SK-N-SH treated with all-trans-retinoic acid at 6 μM for 48 hours (cell line): ENCODE data around the gene TTC33.

Experiments
- ARNTL ChIP-seq: fragments of 450-650 bp; formaldehyde crosslinking; IDR thresholded peaks from 2 replicates; pipeline ENCODE4 v1.5.0; 2020; ENCODE audit warnings: low read depth, mild to moderate bottlenecking, moderate library complexity, borderline replicate concordance
- ISL1 ChIP-seq: fragments of 250-450 bp; sonication (Bioruptor Pico); IDR thresholded peaks from 2 replicates; pipeline ENCODE4 v2.1.2; 2022; ENCODE audit warnings: mild to moderate bottlenecking, moderate library complexity
- PPARA ChIP-seq: fragments of 250-450 bp; sonication (Bioruptor Pico); IDR thresholded peaks from 2 replicates; pipeline ENCODE4 v1.5.0; 2020; ENCODE audit warnings: mild to moderate bottlenecking, borderline replicate concordance
- RARB ChIP-seq: fragments of 250-450 bp; sonication (Bioruptor Pico); IDR thresholded peaks from 2 replicates; pipeline ENCODE4 v1.8.0; 2021; ENCODE audit warnings: mild to moderate bottlenecking, moderate library complexity
- SNAI2 ChIP-seq: fragments of 250-450 bp; sonication (Bioruptor Pico); IDR thresholded peaks from 2 replicates; pipeline ENCODE4 v1.5.0; 2020; ENCODE audit warnings: mild to moderate bottlenecking, moderate library complexity
- ZC3H10 ChIP-seq: fragments of 250-450 bp; sonication (Bioruptor Pico); IDR thresholded peaks from 2 replicates; pipeline ENCODE4 v1.5.1; 2021; ENCODE audit warnings: mild to moderate bottlenecking, moderate library complexity
- ZFP30 ChIP-seq: fragments of 450-650 bp; formaldehyde crosslinking; IDR thresholded peaks from 2 replicates; pipeline ENCODE4 v1.5.0; 2022; ENCODE audit warnings: mild to moderate bottlenecking, moderate library complexity
- ZNF565 ChIP-seq: fragments of 450-650 bp; formaldehyde crosslinking; conservative IDR thresholded peaks from 2 replicates; pipeline ENCODE4 v1.5.0; 2020; ENCODE audit warnings: low read depth, mild to moderate bottlenecking, moderate library complexity
- TF ChIP-seq, protein P1 (sequence below): fragments of 250-450 bp; sonication (Bioruptor Pico); IDR thresholded peaks from 2 replicates; pipeline ENCODE4 v1.8.0; 2020; ENCODE audit warnings: mild to moderate bottlenecking, moderate library complexity, borderline replicate concordance
- TF ChIP-seq, protein P2 (sequence below): fragments of 250-450 bp; sonication (Bioruptor Pico); IDR thresholded peaks from 2 replicates; pipeline ENCODE4 v1.5.1; 2020; ENCODE audit warnings: low read depth, mild to moderate bottlenecking, moderate library complexity
- TF ChIP-seq, protein P3 (sequence below): fragments of 250-450 bp; sonication (Bioruptor Pico); IDR thresholded peaks from 2 replicates; pipeline ENCODE4 v1.5.1; 2021; ENCODE audit warnings: mild to moderate bottlenecking, moderate library complexity

DNA sequence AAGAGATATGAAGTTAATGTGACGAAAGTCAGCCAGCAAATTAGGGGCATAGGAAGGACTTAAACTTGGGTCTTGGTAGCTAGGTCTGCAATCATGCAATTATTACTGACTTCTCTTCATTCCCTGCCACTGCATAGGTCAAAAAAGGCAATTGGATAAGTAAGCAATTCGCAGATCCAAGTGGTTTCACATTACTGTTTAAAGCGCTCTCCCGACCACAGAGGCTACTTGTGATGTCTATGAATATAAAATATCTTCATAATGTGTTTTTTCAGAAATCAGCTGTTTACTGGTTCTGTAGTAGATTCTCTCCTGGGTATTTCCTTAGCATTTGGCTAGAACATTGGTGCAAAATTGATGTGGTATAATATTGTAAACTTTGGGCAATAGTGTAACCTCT is 250.7 kb downstream of the TTC33 start:
- TF ChIP-seq ISL1 (no peak), ZC3H10 (CRISPR knock-in tag) (no peak), PPARA (no peak), SNAI2 (no peak), RARB (no peak), ARNTL (CRISPR knock-in tag) (no peak), ZFP30 (CRISPR knock-in tag) (no peak), ZNF565 (no peak)
- TF ChIP-seq, protein P1, sequence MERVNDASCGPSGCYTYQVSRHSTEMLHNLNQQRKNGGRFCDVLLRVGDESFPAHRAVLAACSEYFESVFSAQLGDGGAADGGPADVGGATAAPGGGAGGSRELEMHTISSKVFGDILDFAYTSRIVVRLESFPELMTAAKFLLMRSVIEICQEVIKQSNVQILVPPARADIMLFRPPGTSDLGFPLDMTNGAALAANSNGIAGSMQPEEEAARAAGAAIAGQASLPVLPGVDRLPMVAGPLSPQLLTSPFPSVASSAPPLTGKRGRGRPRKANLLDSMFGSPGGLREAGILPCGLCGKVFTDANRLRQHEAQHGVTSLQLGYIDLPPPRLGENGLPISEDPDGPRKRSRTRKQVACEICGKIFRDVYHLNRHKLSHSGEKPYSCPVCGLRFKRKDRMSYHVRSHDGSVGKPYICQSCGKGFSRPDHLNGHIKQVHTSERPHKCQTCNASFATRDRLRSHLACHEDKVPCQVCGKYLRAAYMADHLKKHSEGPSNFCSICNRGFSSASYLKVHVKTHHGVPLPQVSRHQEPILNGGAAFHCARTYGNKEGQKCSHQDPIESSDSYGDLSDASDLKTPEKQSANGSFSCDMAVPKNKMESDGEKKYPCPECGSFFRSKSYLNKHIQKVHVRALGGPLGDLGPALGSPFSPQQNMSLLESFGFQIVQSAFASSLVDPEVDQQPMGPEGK: no peak
- TF ChIP-seq, protein P2, sequence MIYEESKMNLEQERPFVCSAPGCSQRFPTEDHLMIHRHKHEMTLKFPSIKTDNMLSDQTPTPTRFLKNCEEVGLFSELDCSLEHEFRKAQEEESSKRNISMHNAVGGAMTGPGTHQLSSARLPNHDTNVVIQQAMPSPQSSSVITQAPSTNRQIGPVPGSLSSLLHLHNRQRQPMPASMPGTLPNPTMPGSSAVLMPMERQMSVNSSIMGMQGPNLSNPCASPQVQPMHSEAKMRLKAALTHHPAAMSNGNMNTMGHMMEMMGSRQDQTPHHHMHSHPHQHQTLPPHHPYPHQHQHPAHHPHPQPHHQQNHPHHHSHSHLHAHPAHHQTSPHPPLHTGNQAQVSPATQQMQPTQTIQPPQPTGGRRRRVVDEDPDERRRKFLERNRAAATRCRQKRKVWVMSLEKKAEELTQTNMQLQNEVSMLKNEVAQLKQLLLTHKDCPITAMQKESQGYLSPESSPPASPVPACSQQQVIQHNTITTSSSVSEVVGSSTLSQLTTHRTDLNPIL (CRISPR knock-in tag): no peak
- TF ChIP-seq, protein P3, sequence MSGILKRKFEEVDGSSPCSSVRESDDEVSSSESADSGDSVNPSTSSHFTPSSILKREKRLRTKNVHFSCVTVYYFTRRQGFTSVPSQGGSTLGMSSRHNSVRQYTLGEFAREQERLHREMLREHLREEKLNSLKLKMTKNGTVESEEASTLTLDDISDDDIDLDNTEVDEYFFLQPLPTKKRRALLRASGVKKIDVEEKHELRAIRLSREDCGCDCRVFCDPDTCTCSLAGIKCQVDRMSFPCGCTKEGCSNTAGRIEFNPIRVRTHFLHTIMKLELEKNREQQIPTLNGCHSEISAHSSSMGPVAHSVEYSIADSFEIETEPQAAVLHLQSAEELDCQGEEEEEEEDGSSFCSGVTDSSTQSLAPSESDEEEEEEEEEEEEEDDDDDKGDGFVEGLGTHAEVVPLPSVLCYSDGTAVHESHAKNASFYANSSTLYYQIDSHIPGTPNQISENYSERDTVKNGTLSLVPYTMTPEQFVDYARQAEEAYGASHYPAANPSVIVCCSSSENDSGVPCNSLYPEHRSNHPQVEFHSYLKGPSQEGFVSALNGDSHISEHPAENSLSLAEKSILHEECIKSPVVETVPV (CRISPR knock-in tag): no peak
